Ectodermal cell (in vitro differentiated cells): ENCODE results near the gene ZIC5.

Source experiments
- H3K27ac ChIP-seq: 2 replicates; pipeline ENCODE4 v1.7.0; 2013; ENCODE audit warnings: mild to moderate bottlenecking, low read depth, low read length; ENCODE audit not compliant: insufficient read depth, poor library complexity, severe bottlenecking
- H3K27me3 ChIP-seq: 2 replicates; pipeline ENCODE4 v1.7.0; 2013; ENCODE audit warnings: mild to moderate bottlenecking, low read length; ENCODE audit not compliant: insufficient read depth, control insufficient read depth, poor library complexity, severe bottlenecking
- H3K36me3 ChIP-seq: one replicate; pipeline ENCODE4 v1.7.0; 2013; ENCODE audit warnings: low read length; ENCODE audit not compliant: control insufficient read depth, insufficient read depth
- H3K4me1 ChIP-seq: one replicate; pipeline ENCODE4 v1.7.0; 2013; ENCODE audit warnings: low read length; ENCODE audit not compliant: control insufficient read depth, insufficient read depth
- H3K4me3 ChIP-seq: 2 replicates; pipeline ENCODE4 v1.7.0; 2013; ENCODE audit warnings: low read depth, low read length, control low read depth; ENCODE audit not compliant: insufficient read depth
- H3K9me3 ChIP-seq: 2 replicates; pipeline ENCODE4 v1.7.0; 2013; ENCODE audit warnings: mild to moderate bottlenecking, low read length, moderate library complexity; ENCODE audit not compliant: control insufficient read depth
- WGBS, 2 experiments: methylation state at CpG; one replicate each; pipeline ENCODE4 v1.1.7; 2013; ENCODE audit warnings: missing lambda C conversion rate in 2 of 2; 5-methylcytosine and 5-hydroxymethylcytosine counted together

The ZIC5 gene

GRCh38 chr13:99935772-99936171, 35.8 kb downstream of the ZIC5 start:
- Histone ChIP-seq H3K36me3 (no peaks in the 10 kb centered on the region), H3K27ac (no peak overlapping the region), H3K4me1 (peaks cover 4% of the 10 kb centered on the region), H3K4me3 (no peak overlapping the region), H3K27me3 (no peaks in the 10 kb centered on the region), H3K9me3 (no peaks in the 10 kb centered on the region)
- 91 to 94% methylated on average over 2 of the region's 2 CpGs for WGBS, 2 experiments

GRCh38 chr13:99932912-99933311, 38.7 kb downstream of the ZIC5 start:
- Histone ChIP-seq H3K36me3 (no peaks in the 10 kb centered on the region), H3K4me3 (no peak overlapping the region), H3K27ac (no peak overlapping the region), H3K9me3 (no peaks in the 10 kb centered on the region), H3K27me3 (no peaks in the 10 kb centered on the region), H3K4me1 (no peaks in the 10 kb centered on the region)
- 96 to 98% methylated on average over 4 to 5 of the region's 5 CpGs for WGBS, 2 experiments

GRCh38 chr13:99930925-99931324, 40.6 kb downstream of the ZIC5 start:
- 92 to 93% methylated on average over 5 of the region's 5 CpGs for WGBS, 2 experiments
- H3K27me3 ChIP-seq = no peaks in the 10 kb centered on the region
- no peak overlapping the region for H3K4me3 ChIP-seq
- H3K36me3 ChIP-seq = no peaks in the 10 kb centered on the region
- H3K9me3 ChIP-seq = no peaks in the 10 kb centered on the region
- H3K27ac ChIP-seq = no peak overlapping the region
- no peaks in the 10 kb centered on the region for H3K4me1 ChIP-seq

DNA sequence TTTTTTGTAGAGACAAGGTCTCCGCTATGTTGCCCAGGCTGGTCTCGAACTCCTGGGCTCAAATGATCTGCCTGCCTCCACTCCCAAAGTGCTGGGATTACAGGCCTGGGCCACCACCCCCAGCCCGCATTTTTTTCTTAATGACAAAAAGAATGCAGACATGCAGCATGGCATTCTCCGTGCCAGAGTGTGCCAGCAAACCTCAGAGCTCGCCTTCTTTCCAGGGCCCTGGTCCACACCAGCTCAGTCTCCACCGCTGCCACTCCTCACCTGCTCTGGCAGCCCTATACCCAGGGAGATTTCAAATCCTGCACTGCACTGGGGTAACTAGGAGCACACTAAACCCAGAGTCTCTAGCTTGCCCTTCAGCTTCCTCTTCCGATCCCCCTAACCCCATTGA, 41.7 kb downstream of the ZIC5 start:
- no peaks in the 10 kb centered on the region for H3K36me3 ChIP-seq
- no peaks in the 10 kb centered on the region for H3K4me1 ChIP-seq
- H3K9me3 ChIP-seq = no peaks in the 10 kb centered on the region
- no peak overlapping the region for H3K4me3 ChIP-seq
- 78 to 79% methylated on average over 7 of the region's 7 CpGs for WGBS, 2 experiments
- H3K27me3 ChIP-seq = no peaks in the 10 kb centered on the region
- no peak overlapping the region for H3K27ac ChIP-seq

DNA sequence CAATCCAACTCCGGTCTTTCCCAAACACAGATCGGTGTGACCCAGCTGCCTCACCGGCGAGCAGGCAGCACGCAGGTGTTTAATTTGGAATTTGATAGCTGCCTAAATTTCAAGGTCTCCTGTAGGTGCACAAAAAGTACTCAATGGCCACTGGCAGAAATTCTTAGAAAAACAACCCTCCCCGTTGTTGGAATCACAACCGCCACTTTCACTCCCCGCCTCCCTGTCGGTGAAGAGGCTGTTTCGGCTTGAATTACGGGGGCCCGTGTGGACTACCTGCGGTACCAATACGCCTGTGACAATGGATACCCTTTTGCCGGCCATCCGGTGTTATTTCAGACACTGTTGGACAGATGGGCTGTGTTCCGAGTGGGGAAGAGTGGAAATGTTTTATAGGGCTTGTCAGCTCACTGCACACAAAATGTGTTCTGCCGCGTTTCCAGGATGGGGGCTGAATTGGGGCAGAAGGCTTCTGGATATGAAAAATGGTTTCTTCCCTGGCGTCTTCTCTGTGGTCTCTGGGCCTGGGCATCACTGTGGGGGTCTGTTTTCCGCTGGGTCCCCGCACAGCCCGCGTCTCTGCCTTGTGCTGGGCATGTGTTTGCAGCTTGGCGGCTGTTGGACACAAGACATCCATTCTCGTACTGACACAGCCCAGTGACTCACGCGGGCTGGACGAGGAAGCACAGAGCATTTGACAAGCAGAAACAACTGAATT, 45.4 kb downstream of the ZIC5 start:
- no peaks in the 10 kb centered on the region for H3K9me3 ChIP-seq
- H3K4me3 ChIP-seq = no peak overlapping the region
- no peaks in the 10 kb centered on the region for H3K4me1 ChIP-seq
- no peaks in the 10 kb centered on the region for H3K36me3 ChIP-seq
- WGBS, 2 experiments = 88 to 89% methylated on average over 29 of the region's 29 CpGs
- H3K27me3 ChIP-seq = no peaks in the 10 kb centered on the region
- H3K27ac ChIP-seq = no peak overlapping the region

DNA sequence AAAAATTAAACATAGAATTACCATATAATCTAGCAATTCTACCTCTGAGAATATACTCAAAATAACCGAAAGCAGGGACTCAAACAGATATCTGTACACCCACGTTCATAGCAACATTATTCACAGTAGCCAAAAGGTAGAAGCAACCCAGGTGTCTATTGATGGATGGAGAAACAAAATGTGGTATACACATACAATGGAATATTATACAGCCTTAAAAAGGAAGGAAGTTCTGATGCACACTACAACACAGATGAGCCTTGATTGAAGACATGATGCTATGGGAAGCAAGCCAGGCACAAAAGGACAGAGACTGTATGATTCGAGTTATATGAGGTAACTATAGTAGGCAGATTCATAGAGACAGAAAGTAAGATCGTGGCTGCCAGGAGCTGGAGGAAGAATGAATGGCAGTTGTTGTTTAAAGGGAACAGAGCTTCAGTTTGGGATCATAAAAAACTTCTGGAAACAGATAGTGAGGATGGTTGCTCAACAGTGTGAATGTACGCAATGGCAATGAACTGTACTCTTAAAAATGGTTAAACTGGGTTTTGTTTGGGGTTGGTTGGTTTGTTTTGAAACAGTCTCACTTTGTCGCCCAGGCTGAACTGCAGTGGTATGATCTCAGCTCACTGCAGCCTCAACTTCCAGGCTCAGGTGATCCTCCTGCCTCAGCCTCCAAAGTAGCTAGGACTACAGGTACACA, 47.5 kb downstream of the ZIC5 start:
- Histone ChIP-seq H3K27ac (no peak overlapping the region), H3K36me3 (no peaks in the 10 kb centered on the region), H3K4me3 (no peak overlapping the region), H3K9me3 (no peaks in the 10 kb centered on the region), H3K4me1 (no peaks in the 10 kb centered on the region), H3K27me3 (no peaks in the 10 kb centered on the region)
- WGBS, 2 experiments = 92 to 96% methylated on average over 6 of the region's 6 CpGs

DNA sequence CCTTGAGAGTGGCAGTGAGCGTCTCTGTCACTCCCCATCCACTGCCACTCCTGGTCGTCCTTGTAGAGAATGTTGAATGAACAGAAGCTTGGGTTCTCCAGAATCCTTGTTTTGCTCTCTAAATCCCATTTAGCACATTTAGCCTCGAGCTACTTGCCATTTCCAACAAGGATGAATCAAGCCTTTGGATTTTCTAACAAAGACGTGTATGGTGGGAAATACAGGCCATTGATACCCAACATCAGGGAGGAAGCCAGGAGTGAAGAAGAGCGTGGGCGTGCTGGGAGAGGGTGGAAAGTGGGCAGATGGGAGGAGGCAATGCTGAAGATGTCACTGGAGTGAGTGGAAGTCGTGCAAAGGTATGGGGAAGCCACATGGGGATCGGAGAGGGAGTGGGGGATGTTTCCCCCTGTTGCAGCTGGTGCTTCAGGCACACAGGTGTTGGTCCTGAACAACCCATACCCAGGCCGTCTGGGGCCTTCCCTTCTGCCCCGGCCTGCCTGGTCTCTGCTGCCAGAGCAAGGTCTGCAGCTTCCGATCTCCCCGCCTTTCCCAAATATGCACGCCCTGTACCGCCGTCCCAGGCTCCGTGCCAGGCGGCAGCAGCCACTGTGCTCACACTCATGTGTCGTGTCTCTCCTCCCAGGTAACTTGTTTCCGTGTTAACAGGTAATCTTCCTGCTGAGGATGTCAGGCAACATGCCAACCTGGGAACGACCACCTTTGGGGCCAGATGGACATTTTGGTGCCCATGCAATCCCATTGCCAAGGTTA, 48.7 kb downstream of the ZIC5 start:
- WGBS, 2 experiments = 86 to 87% methylated on average over 20 of the region's 20 CpGs
- H3K36me3 ChIP-seq = no peaks in the 10 kb centered on the region
- no peaks in the 10 kb centered on the region for H3K27me3 ChIP-seq
- no peak overlapping the region for H3K27ac ChIP-seq
- no peak overlapping the region for H3K4me3 ChIP-seq
- no peaks in the 10 kb centered on the region for H3K9me3 ChIP-seq
- H3K4me1 ChIP-seq = no peaks in the 10 kb centered on the region

GRCh38 chr13:99919132-99919531, 52.4 kb downstream of the ZIC5 start:
- no peaks in the 10 kb centered on the region for H3K9me3 ChIP-seq
- no peak overlapping the region for H3K27ac ChIP-seq
- no peaks in the 10 kb centered on the region for H3K27me3 ChIP-seq
- 92 to 95% methylated on average over 2 of the region's 2 CpGs for WGBS, 2 experiments
- no peak overlapping the region for H3K4me3 ChIP-seq
- H3K4me1 ChIP-seq = no peaks in the 10 kb centered on the region
- no peaks in the 10 kb centered on the region for H3K36me3 ChIP-seq

- Histone ChIP-seq H3K36me3 (no peaks in the 10 kb centered on the region), H3K4me1 (peaks cover 7% of the 10 kb centered on the region), H3K9me3 (no peaks in the 10 kb centered on the region), H3K27ac (no peak overlapping the region), H3K27me3 (no peaks in the 10 kb centered on the region), H3K4me3 (no peak overlapping the region)
- 62 to 63% methylated on average over 10 of the region's 10 CpGs for WGBS, 2 experiments
These were observed 55.0 kb downstream of the ZIC5 start for GRCh38 chr13:99916366-99917103.

DNA sequence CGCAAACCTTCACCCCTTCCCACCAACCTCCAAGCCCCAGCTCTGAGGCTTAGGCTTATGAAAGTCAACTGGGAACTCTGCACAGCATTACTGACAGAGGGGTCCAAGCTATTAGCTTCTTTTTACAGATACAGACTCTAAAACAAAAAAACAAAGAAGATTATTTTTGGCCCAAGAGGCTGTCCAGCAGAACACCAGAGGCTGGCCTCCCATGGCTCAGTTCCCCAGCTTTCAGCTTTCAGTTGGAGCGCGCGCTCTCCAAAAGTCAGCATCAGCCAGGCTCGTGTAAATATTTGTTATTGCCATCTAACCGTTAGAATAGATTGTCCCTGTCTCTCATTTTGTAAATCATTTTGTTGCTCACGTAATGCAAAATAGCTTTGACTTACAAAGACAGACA, 58.4 kb downstream of the ZIC5 start:
- H3K36me3 ChIP-seq = no peaks in the 10 kb centered on the region
- no peaks in the 10 kb centered on the region for H3K27me3 ChIP-seq
- H3K9me3 ChIP-seq = no peaks in the 10 kb centered on the region
- H3K27ac ChIP-seq = no peak overlapping the region
- H3K4me1 ChIP-seq = peaks cover 7% of the 10 kb centered on the region
- WGBS, 2 experiments = 86 to 92% methylated on average over 7 of the region's 7 CpGs
- no peak overlapping the region for H3K4me3 ChIP-seq
